GM19324 (cell line): ENCODE results near the gene HOXD1.

ENCODE experiments used
- ATAC-seq: cut with Tn5 transposase; IDR thresholded peaks from one replicate; pipeline ENCODE4 v1.9.1; 2021; ENCODE audit warnings: mild to moderate bottlenecking, moderate library complexity; ENCODE audit not compliant: unreplicated experiment, low FRiP score

HOXD1 gene

DNA sequence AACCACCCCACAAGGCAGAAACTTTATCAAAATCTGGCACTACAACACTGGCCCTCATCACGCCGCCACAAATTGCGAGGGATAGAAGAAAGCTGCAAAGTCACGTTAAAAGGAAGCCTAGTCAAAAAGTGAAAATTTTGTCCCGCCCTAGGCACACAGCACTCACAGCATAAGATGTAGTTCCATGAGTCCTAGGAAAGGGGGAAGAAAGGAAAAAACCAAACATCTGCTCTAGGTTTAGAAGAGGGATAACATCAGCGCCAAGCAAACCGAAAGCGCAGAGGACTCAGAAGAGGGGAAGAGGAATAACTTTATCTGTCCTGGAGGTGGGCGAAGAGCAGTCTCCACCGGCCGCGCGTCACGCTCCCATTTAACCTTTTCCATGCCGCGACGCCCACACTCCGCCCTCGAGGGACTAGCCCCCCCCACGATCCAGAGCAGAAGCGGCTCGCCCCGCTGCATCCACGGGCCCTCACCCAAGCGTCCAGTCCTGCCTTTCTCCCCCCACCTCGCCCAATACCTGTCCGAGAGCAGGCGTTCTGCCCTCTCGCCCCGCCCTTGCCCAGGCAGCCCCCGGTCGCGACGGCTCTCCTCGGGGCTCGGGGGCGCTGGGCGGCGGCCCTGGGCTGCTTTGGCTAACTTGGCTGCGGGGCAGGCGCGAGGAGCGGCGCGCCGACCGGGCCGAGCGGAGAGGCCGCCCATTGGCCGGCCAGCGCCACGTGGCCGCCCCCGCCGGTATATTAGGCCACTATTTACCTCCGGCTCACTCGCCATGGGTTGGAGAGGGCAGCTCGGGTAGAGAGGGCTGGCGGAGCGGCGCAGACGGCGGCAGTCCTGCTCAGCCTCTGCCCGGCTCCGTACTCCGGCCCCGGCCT is at the start of gene HOXD1:
Gene HOXD1, plus strand, starts transcription at position 770 of the 875 bp plus-strand sequence. CDS start 134 bp downstream, outside the sequence.
- ATAC-seq, result no peak

DNA sequence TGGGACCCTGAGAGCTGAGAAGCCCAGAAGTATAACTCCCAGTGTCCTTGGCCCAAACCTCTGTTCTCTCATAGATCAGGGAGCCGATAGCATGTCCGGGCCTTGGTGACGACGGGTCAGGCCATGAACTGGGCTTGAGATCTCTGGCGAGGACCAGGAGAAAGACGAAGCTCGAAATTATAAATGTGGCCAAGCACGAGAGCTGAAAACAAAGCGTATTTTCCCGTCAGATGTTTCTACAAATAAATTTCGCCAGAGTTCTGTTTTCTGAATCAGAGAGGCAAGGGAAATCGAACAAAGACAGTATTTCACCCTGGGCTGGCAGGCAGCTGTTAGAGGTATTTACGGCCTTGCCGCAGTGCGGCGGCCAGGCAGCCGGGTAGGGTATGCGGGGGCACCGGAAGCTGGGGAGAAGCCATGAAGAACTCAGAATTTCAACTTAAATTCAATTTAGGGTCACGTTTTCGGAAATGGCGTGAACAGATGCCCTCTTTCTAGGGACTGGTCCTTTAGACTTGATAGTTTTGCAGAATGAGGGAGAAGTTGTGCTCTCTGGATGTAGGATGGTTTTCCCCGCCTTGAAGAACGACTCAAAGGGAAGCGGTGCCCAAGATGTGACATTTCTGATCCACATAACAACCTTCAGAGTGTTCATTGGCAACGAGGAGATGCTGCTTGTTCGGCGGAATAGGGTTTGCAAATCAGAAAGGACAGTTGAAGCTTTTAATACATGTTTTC is 49.4 kb upstream of the HOXD1 start:
- ATAC-seq, result no peak

DNA sequence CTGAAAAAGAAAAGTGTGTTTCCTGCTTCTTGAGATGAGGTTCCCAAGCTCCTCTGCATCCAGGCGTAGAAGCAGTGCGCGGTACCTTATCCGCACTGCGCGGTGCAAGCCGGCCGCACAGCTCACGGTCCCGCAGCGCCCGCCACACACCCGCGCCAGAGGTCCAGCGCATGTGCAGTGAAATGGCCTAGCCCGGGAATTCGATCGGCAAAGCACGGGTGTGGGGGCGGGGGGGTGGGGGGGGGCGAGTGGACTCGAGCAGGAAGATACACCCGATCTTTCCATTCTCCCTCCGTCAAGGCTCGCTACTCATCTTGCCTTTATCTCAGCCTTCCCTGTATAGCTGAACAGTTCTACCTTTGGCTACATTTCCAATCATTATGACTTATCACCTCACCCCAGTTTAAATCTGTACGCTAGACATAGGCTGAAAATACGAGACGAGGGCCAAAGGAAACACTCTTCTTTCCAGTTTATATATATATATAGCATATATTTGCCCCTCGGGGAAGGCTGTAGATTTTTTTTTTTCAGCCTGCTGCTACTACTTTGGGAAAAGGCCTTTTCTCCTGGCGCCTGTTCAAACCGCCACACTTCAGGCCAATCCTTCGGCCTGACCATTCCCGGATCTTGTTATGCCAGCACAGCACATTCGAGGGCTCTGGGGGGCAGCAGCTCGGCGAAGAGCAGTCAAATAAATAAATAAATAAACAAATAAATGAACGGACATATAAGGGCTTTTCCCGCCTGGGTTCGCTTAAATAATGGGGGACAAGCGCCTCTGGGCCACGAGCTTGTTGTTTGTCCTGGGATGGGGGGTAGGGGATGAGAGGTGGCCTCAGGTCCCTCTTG is 48.6 kb upstream of the HOXD1 start:
- ATAC-seq, result no peak

DNA sequence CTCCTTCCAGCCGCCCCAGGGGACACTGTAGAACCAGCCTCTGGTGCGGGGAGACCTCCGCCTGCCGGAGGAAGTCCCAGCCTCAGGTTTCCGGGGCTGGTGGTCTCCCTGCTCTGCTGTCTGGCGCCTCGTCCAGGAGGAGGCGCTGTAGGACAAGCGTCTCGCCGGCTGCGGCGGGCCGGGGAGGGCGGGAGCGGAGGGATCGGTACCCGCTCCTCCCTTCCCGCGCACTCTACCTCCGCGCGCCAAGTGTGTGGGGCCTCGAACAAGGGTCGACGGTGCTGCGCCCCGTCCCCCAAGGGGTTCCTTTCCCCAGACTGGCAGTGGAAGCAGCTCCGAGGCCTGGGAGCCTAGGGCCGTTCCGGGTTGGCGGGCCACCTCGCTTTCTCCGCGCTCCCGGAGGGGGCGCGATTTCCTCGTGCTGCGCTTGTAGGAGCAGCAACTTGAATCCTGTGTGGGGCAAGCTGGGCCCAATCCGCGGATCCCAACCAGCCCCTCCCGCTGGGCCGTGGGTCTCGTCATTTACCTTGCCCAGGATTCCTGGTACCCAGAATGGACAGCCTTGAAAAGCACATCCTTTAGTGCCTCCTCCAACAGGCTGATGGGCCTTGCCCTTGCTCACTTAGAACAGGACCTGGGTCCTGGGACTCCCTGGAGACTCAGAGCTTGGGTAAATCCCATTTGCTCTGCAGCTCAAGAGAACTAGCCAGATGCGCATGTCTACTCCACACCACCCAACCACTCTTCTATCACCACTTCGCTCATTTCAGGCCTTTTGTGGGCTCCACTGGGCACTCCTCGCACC is 47.8 kb upstream of the HOXD1 start:
- peak; percentile 95 for ATAC-seq

DNA sequence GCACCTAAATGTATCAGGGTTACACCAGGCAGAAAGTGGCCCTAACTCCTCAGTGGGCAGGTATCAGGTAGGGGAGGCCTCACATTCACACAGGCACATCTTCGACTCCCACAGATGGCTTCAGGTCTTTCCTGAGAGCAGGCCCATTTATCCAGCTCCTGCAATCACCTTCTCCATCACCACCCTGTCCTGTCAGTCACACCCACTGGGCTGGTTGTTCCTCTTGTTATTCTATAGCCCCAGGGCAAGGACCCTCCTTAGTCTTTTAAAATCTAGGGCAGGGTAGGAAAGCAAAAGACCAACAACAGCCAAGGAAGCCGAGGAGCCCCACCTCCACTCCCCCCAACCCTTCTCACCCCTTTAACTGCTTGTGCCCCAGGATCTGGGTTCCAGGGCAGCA is 46.2 kb upstream of the HOXD1 start:
- no peak for ATAC-seq

DNA sequence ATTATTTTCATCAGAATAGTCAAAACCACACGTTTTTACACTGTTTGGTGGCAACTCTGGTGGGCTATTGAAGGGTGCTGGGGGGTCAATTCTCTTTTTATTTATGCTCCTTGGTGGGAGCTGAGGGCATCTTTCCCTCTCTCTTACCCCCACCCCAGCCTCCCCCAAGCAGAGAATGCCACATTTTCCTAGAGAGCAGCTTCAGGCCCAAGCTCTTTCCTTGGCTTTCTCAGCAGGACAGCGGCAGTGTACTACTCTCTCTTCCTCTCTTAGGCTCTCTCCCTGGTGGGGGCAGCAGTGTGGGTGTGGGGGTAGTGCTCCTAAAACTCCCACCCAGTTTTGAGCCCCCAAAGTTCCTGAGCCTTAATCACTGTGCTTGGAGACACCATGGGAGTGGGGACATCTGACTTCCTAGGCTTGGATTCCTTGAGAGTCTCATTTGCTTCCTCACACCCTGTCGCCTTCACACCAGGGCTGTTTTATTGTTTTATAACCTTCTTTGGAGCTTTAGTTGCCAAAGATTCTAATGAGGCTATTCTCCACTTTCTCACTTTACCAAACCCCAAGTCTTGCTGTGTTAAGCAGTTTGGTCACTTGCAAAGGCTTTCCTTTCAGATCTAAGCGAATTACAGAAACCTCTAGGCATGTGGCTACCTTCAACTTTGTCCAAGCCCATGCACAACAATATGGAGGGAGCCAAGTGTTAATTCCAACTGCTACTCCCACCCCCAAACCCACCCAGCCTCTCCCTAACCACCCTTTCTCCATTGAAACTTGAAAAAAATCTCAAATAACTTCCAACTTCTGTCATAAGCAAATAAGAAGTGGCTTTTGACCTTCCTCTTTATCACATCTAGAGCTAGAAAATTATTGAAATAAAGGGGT is 43.1 kb upstream of the HOXD1 start:
- ATAC-seq, result no peak

DNA sequence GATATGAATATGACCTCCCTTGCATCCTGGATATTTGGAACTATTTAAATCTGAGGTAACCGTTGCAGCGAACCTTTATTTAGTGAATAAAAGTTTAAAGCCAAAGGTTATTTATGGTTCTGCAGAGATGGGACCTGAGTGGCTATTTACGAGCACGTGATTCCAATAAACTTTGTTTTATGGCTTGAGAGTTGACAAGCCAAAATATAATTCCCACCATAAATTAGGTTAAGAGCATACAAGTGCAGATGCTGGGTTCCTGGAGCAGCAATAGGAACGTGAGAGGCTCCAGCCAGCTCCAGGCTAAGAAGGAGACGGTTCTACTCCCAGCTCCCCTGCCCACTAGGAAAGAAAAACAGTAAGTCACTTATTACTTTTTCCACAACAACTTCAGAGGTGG is 42.4 kb upstream of the HOXD1 start:
- no peak for ATAC-seq

DNA sequence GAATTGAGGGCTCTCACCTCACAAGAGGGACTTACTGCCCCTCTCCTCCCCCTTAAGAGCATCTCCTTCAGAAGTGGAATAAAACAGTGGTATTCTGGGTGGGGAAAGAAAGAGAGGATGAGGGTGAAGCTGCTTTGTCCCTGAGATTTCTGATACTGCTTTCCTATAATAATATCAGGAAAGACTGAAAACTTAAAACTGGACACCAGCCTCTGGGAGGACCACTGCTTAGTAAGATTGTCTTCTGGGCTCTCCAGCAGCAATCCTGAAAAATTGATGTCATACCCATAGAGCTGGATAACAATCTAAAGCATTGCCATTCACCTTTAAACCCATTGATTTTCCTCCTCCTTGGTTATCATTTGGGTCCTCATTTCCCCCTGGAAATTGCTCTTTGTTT is 41.8 kb upstream of the HOXD1 start:
- ATAC-seq, result no peak

DNA sequence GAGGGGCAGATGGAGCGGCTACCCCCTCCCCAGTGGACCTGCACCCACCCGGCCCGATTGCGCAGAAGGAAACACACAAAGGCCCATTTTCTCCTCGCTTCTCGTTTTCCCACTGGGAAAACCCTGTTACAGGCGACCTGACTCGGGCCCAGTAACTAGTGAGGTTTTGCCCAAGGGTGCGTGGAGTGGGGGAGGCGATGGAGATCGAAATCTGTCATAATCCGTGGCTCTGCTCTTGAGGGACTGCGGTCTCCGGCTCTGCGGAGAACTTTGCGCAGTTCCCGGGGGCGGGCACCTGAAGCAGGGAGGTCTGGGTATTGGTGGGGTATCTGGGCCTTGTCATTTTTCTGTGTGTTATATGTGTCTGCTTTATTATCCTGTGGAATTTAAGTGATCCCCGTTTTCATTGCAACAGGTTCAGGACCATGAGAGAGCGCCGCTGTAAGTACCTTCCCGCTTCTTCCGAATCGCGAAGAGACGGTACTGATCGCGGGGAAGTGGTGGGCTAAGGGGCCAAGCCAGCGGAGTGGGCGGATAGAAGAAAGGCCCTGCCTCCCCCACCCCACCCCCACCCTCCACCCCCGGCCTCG is 41.2 kb upstream of the HOXD1 start:
- ATAC-seq, result no peak

DNA sequence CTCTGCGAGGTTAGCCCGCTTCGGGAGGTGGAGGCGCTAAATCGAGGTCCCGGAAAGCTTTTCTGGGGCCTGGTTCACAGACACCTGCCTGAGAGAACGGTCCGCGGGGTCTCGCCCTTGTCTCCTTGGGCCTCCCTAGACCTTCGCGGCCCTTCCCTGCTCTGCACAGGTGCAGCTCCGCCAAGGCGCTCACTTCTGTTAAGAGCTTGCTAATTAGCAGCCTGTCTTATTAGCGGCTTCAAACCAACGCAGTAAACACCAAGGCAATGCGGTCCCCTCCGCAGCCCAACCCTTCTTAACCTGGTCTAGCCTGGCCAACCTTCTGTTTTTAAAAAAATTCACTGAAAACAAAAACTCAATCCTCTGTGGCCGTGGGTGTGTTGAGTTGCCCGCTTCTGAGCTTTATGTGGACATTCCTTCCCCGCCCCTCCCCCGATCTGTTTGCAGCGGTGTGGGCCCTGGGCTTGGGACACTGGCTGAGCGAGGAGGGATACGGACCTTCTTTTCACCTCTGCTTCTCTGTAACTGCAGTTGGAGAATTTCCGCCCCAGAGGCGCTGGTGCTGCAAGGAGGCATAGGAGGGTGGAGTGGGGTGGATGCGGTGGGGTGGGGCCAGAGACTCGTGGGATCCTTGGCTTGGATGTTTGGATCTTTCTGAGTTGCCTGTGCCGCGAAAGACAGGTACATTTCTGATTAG is 40.5 kb upstream of the HOXD1 start:
- ATAC-seq, result no peak

DNA sequence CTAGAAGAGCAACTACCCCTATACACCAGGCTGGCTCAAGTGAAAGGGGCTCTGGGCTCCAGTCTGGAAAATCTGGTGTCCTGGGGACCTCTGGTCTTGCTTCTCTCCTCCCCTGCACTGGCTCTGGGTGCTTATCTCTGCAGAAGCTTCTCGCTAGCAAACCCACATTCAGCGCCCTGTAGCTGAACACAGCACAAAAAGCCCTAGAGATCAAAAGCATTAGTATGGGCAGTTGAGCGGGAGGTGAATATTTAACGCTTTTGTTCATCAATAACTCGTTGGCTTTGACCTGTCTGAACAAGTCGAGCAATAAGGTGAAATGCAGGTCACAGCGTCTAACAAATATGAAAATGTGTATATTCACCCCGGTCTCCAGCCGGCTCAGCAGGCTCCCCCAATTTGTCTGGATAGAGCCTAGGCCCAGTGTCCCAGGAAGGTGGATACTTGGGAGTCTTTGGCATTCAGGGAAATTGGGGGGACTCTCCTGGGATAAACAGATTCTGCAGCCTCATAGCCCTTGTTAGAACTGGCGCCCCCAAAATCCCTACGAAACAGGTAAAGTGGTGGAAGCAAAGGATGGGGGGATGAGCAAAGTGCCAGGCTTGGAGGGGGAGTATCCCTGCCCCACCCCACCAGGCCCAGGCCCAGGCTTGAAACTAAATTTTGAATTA is 39.6 kb upstream of the HOXD1 start:
- ATAC-seq, result no peak

DNA sequence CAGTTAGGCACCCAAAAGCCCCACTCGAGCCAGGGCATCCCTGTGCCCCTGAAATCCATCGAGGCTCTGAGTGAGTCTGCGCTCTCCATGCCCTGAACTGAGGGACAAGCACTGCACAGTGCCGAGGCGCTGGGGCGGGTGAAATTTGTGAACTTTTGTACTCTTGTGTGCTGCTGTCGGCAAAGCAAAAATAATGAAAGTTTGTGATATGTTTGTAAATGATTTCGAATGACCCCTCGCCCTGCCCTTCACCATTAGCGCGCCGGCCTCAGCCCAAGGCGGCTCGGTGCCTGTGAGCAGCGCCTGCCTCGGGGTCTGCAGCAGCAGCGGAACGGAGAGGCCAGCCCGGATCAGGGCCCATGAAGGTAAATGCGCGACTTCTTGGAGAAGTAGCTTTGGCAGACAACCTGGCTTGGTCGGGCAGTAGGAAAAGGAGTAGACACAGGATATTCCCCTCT is 39.0 kb upstream of the HOXD1 start:
- ATAC-seq, result no peak

DNA sequence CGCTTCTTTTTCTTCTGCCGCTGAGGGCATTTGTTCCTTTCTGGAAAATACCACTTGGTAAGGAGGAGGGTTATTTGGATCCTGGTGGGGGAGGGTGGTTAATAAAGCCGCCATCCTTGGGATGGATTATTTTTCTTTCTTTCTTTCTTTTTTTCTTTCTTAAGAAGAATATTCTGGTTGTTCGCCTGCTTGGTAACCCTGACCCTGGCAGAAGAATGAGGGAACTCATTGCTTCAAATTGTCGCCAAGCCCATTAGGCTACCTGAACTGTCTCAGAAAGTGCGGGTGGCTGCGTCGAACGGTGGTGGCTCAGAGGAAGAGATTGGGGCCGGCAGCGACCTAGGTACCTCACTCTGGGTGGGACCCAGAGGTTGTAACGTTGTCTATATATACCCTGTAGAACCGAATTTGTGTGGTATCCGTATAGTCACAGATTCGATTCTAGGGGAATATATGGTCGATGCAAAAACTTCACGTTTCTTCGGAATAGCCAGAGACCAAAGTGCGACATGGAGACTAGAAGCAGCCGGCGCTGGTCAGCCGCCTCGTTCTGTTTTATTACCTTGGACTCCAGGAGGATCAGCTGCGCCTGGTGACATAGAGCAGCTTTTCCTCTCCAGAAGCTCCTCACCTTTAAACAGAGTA is 38.4 kb upstream of the HOXD1 start:
- no peak for ATAC-seq

DNA sequence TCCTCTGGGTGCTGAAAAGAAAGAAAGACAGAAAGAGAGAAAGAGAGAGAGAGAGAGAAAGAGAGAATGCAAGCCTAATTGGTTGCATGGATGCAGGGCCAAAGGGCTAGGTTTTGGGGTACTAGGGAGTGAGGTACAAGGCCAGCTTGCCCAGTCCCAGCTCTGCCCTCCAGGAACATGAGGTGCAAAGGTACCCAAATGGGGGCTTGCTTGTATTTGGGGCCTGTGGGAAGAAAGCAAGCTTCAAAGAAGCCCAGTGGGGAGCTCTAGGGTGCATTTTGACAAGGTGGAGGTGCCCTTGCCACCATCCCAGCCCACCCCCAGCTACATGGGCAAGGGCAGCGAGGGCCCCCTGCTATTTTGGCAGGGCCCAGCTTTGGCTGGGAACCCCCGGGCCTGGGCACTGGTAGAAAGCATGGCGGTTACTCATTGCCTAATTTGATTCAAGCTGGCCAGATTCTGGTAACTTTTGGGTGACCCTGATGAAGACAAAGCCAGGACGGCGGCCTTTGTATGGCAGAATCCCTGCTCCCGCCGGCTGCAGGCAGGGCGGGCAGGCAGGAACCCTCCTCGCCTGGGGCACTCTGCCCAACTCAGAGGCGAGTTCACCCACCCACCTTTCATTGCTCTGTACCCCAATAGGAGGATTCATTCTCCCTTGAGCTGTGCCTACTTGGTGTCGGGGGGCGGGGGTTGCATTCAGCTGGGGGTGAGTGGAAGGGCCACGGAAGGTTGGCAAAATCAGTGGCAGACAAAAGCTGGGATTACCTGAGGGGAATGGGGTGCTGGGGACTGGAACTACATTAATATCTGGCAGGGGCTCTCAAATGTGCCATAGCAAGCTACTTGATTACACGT is 37.7 kb upstream of the HOXD1 start:
- no peak for ATAC-seq

DNA sequence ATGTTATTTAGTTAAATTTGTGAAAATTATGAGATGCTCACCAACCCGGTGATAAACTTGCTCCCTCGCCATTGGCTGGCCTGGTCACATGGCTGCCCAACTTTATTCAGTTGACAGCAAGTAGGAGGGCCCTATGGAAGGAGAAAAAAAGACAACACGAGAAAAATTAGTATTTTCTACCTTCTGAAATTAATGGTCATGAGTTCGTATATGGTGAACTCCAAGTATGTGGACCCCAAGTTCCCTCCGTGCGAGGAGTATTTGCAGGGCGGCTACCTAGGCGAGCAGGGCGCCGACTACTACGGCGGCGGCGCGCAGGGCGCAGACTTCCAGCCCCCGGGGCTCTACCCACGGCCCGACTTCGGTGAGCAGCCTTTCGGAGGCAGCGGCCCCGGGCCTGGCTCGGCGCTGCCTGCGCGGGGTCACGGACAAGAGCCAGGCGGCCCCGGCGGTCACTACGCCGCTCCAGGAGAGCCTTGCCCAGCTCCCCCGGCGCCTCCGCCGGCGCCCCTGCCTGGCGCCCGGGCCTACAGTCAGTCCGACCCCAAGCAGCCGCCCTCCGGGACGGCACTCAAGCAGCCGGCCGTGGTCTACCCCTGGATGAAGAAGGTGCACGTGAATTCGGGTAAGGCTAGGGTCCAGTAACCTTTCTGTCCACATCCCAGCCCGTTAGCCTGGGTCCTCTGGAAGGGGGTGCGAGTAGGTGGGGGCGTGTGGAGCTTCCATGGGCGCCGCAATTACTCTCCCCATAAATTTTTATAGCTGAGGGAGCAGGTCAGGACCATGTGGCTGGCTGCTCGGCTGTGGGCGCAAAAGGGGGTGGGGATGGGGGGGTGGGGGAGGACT is 36.8 kb upstream of the HOXD1 start, which contains the start of gene HOXD4:
Gene HOXD4, plus strand, starts transcription at position 109 of the 846 bp plus-strand sequence. Its CDS starts 84 bp downstream, at position 193.
- ATAC-seq, result no peak
